ENCODE results near the gene SPNS2. TPM values are rescaled to one million over a fixed set of nuclear protein-coding genes. Genes with fewer than 3 reads are reported as not detected.

SPNS2 gene
- total and polyA plus RNA-seq, 2 of the 8 experiments (the other 6 are each of a cell fraction or from before 2014, with no cell fraction given), result 1.2 to 1.5 TPM

DNA sequence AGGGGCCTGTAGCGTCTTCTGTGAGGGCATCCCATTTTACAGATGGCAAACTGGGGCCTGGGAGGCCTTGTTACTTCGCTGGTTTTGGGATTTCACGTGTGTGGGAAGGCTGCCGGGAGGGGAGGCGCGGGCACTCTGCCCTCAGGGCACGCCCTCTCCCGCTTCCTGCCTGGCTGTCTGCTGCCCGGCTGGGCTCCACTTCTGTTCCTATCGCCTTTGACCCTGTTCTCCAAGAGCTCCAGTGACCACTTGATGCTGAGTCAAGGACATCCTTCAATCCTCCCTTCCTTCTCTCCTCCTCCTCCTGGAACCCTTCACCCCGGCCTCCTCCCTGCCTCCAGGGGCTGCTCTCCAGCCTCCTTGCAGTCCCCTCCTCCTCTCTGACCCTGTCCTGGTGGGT, 48.9 kb upstream of the SPNS2 start (continued):
- no peak for TF ChIP-seq TCF12 (IDR thresholded peaks at IDR 0.05; ENCODE audit: low read depth, low read length)
